GM04503 (cell line): ENCODE measurements around the gene KANK2.
A peak's percentile ranks its signal among the peaks of the same experiment; 100 is the strongest.
"Not testable (repeated sequence)": the region's sequence is repeated elsewhere in the genome, so short reads cannot be mapped to it uniquely, and the experiment has no call there.

Experiments used
- DNase-seq: peaks from one replicate; pipeline ENCODE4 v3.0.0-alpha.2; 2012; ENCODE audit warnings: low read depth

KANK2 gene

GRCh38 chr19:11172576-11172975 is 24.8 kb downstream of the KANK2 start:
- DNase-seq, result no peak

GRCh38 chr19:11171144-11171543 is 26.2 kb downstream of the KANK2 start:
- no peak for DNase-seq

GRCh38 chr19:11169896-11170678 is 27.3 kb downstream of the KANK2 start:
- no peak for DNase-seq

- peak; percentile 96 for DNase-seq
Observed at GRCh38 chr19:11168568-11168967, 28.8 kb downstream of the KANK2 start.

GRCh38 chr19:11166281-11167142 is 30.8 kb downstream of the KANK2 start:
- DNase-seq, result peak; percentile 84

GRCh38 chr19:11165486-11166030 is 31.8 kb downstream of the KANK2 start:
- no peak for DNase-seq

- DNase-seq, result peak; percentile 95
Observed at GRCh38 chr19:11164879-11165406, 32.4 kb downstream of the KANK2 start.

GRCh38 chr19:11164296-11164695 is 33.0 kb downstream of the KANK2 start:
- DNase-seq, result no peak

GRCh38 chr19:11160440-11160768 is 36.9 kb downstream of the KANK2 start:
- not testable (repeated sequence) for DNase-seq

GRCh38 chr19:11159598-11160439 is 37.5 kb downstream of the KANK2 start:
- DNase-seq, result no peak

GRCh38 chr19:11155373-11156120 is 41.8 kb downstream of the KANK2 start, which contains the start of gene SPC24:
Gene SPC24, minus strand, starts transcription at chr19:11155782. Its CDS starts 6 bp downstream, at chr19:11155776.
- DNase-seq, result peak; percentile 86

GRCh38 chr19:11154683-11155047 is 42.7 kb downstream of the KANK2 start:
- no peak for DNase-seq

GRCh38 chr19:11152318-11153062 is 44.9 kb downstream of the KANK2 start:
- no peak for DNase-seq

- DNase-seq, result no peak
Observed at GRCh38 chr19:11151181-11151580, 46.2 kb downstream of the KANK2 start.

GRCh38 chr19:11148001-11148400 is 49.3 kb downstream of the KANK2 start:
- DNase-seq, result no peak

- DNase-seq, result no peak
Observed at GRCh38 chr19:11145536-11145924, 51.8 kb downstream of the KANK2 start.

GRCh38 chr19:11142528-11143171 is 54.7 kb downstream of the KANK2 start:
- DNase-seq, result peak; percentile 71

GRCh38 chr19:11141937-11142527 is 55.3 kb downstream of the KANK2 start:
- DNase-seq, result no peak

- no peak for DNase-seq
Observed at GRCh38 chr19:11140896-11141295, 56.4 kb downstream of the KANK2 start.
